Subcutaneous adipose tissue (tissue), 4 donors: ENCODE data around the gene CNPY4. TPM values are rescaled to one million over a fixed set of nuclear protein-coding genes. Genes with fewer than 3 reads are reported as not detected.

Experiments
- CTCF ChIP-seq: fragments of 450-650 bp; IDR thresholded peaks from one replicate; pipeline ENCODE4 v1.5.1; 2016; ENCODE audit warnings: low read depth, mild to moderate bottlenecking, control low read depth, antibody characterized with exemption, moderate library complexity
- total RNA-seq, 4 donors: library from RNA; depleted of rRNA; stranded (reverse); fragments of >200 nt; gene quantifications; one replicate each; pipeline ENCODE4 v1.1.0, GENCODE V29; 2016

Gene CNPY4
- total RNA-seq, 4 donors from 2014 or later, result 5.3 to 13.0 (median 8.2) TPM

GRCh38 chr7:100163006-100163531, 43.6 kb downstream of the CNPY4 start:
- no peak for TF ChIP-seq CTCF

GRCh38 chr7:100163871-100164270, 44.4 kb downstream of the CNPY4 start:
- TF ChIP-seq CTCF, result no peak

- no peak for TF ChIP-seq CTCF
Measured at GRCh38 chr7:100166317-100166940, 47.0 kb downstream of the CNPY4 start.

DNA sequence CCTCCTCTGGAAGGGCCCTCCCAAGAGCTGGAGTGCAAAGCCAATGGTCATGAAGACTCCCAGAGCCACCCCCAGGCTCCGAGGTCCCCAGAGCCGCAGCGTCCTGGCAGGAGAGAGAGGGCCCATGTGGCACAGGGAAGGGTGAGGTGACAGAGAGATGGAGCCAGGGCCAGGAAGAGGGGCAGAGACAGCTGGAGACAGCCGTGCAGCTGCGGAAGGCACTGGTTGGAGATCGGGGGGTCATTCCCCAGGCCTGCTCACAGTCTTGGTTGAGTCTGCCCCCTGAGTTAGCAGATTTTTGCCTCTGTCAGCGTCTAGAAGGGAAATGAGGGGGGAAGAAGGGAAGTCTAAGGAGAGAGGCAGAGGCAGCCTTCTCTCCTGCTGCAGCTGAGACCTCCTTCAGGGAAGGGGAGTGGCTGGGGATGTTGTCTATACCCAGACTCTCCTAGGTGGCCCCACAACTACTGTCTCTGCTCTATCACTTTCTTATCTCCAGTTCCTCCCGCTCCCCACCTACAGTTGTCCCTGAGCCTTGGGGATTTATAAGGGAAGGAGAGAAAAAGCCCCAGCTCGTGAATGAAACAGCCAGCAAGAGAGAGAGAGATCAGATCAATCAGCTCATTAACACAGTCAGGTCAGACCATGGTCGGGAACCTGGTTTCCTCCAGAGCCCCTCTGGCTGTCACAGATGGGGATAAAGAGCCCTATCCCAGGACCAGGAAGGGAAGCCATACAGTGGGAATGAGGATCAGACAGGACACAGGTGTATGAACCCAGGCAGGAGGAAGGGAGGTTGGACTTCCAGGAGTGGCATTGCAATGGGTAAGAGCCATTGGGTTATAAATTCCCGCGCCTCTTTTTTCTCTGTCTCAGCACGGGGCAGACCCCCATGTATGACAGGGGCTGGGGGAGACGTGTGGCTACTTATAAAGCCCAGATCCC, 47.8 kb downstream of the CNPY4 start:
- TF ChIP-seq CTCF, result no peak

GRCh38 chr7:100167912-100168323, 48.5 kb downstream of the CNPY4 start:
- no peak for TF ChIP-seq CTCF

DNA sequence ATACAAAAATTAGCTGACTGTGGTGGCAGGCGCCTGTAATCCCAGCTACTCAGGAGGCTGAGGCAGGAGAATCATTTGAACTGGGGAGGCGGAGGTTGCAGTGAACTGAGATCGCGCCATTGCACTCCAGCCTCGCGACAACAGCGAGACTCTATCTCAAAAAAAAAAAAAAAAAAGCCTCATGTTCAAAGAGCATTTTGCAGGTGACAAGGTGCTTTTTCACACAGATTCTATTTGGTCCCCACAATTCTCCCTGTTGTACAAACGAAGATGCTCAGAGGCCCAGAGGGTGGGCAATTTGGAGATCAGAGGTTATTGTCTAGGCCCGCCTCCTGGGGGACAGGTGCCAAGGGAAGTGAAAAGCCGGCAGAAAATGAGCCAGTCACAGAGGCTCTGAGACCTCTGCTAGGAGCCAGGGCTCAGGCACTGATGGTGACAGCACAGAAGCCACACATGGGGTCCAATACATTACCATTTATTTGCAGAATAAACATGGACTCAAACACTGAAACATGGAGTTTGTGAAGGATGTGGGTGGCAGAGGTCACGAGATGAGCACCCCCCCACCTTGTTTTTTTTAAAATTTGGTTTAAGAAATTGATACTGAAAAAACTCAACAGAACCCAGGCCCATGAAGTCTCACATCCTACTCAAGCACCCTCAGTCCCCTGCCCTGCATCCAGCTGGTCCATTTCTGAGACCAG, 49.9 kb downstream of the CNPY4 start:
- no peak for TF ChIP-seq CTCF
